Transverse colon (tissue), 4 donors: Measurements from ENCODE around the gene TTC32. TPM values are rescaled to one million over a fixed set of nuclear protein-coding genes. Genes with fewer than 3 reads are reported as not detected.

ENCODE experiments used
- DNase-seq: peaks from one replicate; pipeline ENCODE4 v3.0.0-alpha.2; 2019
- H3K27ac ChIP-seq, 4 donors: fragments of 200-600 bp; sonication (generic); 2 replicates each; pipeline ENCODE4 v1.5.1; 2016 to 2018; ENCODE audit warnings: inconsistent platforms in 4 of 4
- H3K27me3 ChIP-seq: fragments of 200-600 bp; sonication (generic); 2 replicates; pipeline ENCODE4 v1.5.1; 2017; ENCODE audit warnings: inconsistent platforms
- H3K36me3 ChIP-seq, 4 donors: fragments of 200-600 bp; sonication (generic); 2 replicates each; pipeline ENCODE4 v1.5.1; 2017 to 2019; ENCODE audit warnings: inconsistent platforms in 4 of 4
- H3K4me1 ChIP-seq, 4 donors: fragments of 200-600 bp; sonication (generic); 2 replicates each; pipeline ENCODE4 v1.5.1; 2017 to 2020; ENCODE audit warnings: inconsistent platforms in 4 of 4
- H3K4me3 ChIP-seq, 4 donors: fragments of 200-600 bp; sonication (generic); 1 replicate in 1 of 4; 2 replicates in 3 of 4; pipeline versions ENCODE4 v1.5.1 to v1.6.1; 2017 to 2019; ENCODE audit warnings: inconsistent platforms in 4 of 4
- H3K9me3 ChIP-seq, 2 donors: fragments of 200-600 bp; sonication (generic); 2 replicates each; pipeline ENCODE4 v1.5.1; 2017 to 2019; ENCODE audit warnings: inconsistent platforms in 2 of 2
- CTCF ChIP-seq, 5 experiments: fragments of 200-600 bp in 3 of 5; fragments of 450-650 bp in 2 of 5; sonication (generic) in 3 of 5; IDR thresholded peaks; 1 replicate in 2 of 5; 2 replicates in 3 of 5; pipeline ENCODE4 v1.5.1; 2016 to 2017; ENCODE audit warnings: antibody characterized with exemption in 5 of 5, inconsistent platforms in 3 of 5, mild to moderate bottlenecking in 2 of 5, moderate library complexity in 1 of 5
- EP300 ChIP-seq: sonication (generic); formaldehyde crosslinking; IDR thresholded peaks from one replicate; pipeline ENCODE4 v1.6.1; 2017; ENCODE audit warnings: antibody characterized with exemption, low read depth
- POLR2A ChIP-seq: fragments of 450-650 bp; IDR thresholded peaks from one replicate; pipeline ENCODE4 v1.6.1; 2016; ENCODE audit warnings: antibody characterized with exemption, mild to moderate bottlenecking, moderate library complexity
- POLR2AphosphoS5 ChIP-seq, 3 donors: sonication (generic); formaldehyde crosslinking; IDR thresholded peaks; one replicate each; pipeline ENCODE4 v1.6.1; 2016; ENCODE audit warnings: antibody characterized with exemption in 3 of 3
- WGBS, 2 donors: methylation state at CpG; one replicate each; pipeline ENCODE4 v1.1.5; 2018; ENCODE audit warnings: low coverage in 1 of 2; 5-methylcytosine and 5-hydroxymethylcytosine counted together
- in situ Hi-C, 4 donors: fragments of 200-750 bp; cut with MboI; loops; one replicate each; pipeline versions ENCODE4 v1.15.0 to v1.15.1; 2017; ENCODE audit warnings: low sequenced_read_pairs in 3 of 4, low pct_ligation_motif_present in 1 of 4, low pct_unique_long_range_greater_than_20kb in 1 of 4
- intact Hi-C: fragments of 100-400 bp; cut with DNase I; formaldehyde crosslinking; loops from one replicate; pipeline ENCODE4 v1.15.1; 2023; ENCODE audit warnings: low total_unique reads
- total RNA-seq, 4 donors: library from RNA; depleted of rRNA; stranded (reverse); fragments of >200 nt; gene quantifications; one replicate each; pipeline ENCODE4 v1.1.0, GENCODE V29; 2016

TTC32 gene
- total RNA-seq, 4 donors from 2014 or later, result 3.0 to 23.3 (median 9.9) TPM

GRCh38 chr2:19900931-19901441 lies 797 bp downstream of the TTC32 start:
- Histone ChIP-seq H3K27me3 (no peaks in the 10 kb centered on the region), H3K36me3 (no peaks in the 10 kb centered on the region), H3K4me3 (peak overlapping the region; percentile 65 to 86 (median 79)), H3K4me1 (peaks cover 18 to 53% (median 26%) of the 10 kb centered on the region in 4 donors), H3K9me3 (no peaks in the 10 kb centered on the region), H3K27ac (peak overlapping the region; percentile 92 to 96 (median 96))
- TF ChIP-seq CTCF (IDR thresholded peaks at IDR 0.05) (no peak), POLR2A (no peak), POLR2AphosphoS5 (IDR thresholded peaks at IDR 0.05) (no peak), EP300 (no peak)
- intact Hi-C loops (no loop called here), in situ Hi-C loops (no loop called here)
- 0% methylated on average over 2 to 26 of the region's 26 CpGs for WGBS, 2 donors
- no peak for DNase-seq

- peak overlapping the region; percentile 65 to 86 (median 79) for H3K4me3 ChIP-seq
- H3K27me3 ChIP-seq, result no peaks in the 10 kb centered on the region
- intact Hi-C loops, result no loop called here
- peaks cover 18 to 60% (median 26%) of the 10 kb centered on the region in 4 donors for H3K4me1 ChIP-seq
- in situ Hi-C loops, result loop anchor here in 1 of 4 donors (25.0 kb wide), 1 partner anchor 737 kb away; no protein-coding TSS in a partner anchor
- H3K36me3 ChIP-seq, result no peaks in the 10 kb centered on the region
- 20 to 34% methylated on average over 4 to 11 of the region's 11 CpGs for WGBS, 2 donors
- no peak for DNase-seq
- H3K9me3 ChIP-seq, result no peaks in the 10 kb centered on the region
- TF ChIP-seq CTCF (IDR thresholded peaks at IDR 0.05) (no peak), POLR2AphosphoS5 (IDR thresholded peaks at IDR 0.05) (no peak), POLR2A (no peak), EP300 (no peak)
- H3K27ac ChIP-seq, result peak overlapping the region; percentile 92 to 96 (median 96)
These were observed 1.5 kb downstream of the TTC32 start for GRCh38 chr2:19899985-19900930.

GRCh38 chr2:19898592-19899329 lies 3.0 kb downstream of the TTC32 start:
- Histone ChIP-seq H3K27me3 (no peaks in the 10 kb centered on the region), H3K4me1 (peaks cover 18 to 68% (median 26%) of the 10 kb centered on the region in 4 donors), H3K27ac (no peak overlapping the region), H3K4me3 (no peak overlapping the region), H3K9me3 (no peaks in the 10 kb centered on the region), H3K36me3 (no peaks in the 10 kb centered on the region)
- WGBS, 2 donors, result 67 to 79% methylated on average over 7 of the region's 7 CpGs
- no peak for DNase-seq
- in situ Hi-C loops (loop anchor here in 1 of 4 donors (25.0 kb wide), 1 partner anchor 739 kb away; no protein-coding TSS in a partner anchor), intact Hi-C loops (no loop called here)
- TF ChIP-seq CTCF (IDR thresholded peaks at IDR 0.05) (no peak), POLR2A (no peak), POLR2AphosphoS5 (IDR thresholded peaks at IDR 0.05) (no peak), EP300 (no peak)
